ENCODE data around the gene WNK1.

DNA sequence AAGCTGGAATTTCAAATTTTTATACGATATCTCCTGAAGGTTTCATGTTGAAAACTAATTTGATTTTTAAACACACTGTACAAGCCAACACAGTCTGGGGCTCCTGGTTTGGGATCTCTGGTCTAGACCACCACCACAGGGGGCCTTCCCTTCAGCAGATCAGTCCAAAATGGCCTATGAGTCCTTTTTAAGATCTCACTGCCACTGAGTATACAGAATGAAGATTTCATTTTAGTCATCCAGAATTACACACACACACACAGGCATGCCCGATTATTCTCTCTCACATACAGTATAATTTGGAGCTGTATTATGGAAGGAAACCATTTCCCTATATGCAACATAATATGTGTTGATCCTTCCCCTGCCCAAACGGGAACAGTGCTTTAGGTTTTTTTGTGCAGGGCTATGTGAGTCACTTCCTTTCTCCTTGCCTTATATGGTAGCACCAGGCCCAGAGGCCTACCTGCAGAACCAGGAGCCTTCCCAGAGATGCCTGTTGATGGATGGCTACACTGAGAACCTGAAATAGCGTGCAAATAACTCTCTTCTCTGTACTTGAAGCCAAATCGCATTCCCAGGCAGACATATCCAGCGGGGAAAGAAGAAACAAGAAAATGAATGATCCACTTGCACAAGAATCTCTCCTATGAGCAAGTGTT is 28.1 kb upstream of the WNK1 start:
- TF ChIP-seq EZH2phosphoT487 (IDR thresholded peaks at IDR 0.05; ENCODE audit: low read depth): no peak
- no peak for TF ChIP-seq CTCF (IDR thresholded peaks at IDR 0.05; ENCODE audit: low read depth, low read length)
